Endodermal cell (in vitro differentiated cells): ENCODE measurements around the gene CSTB. TPM values are rescaled to one million over a fixed set of nuclear protein-coding genes. Genes with fewer than 3 reads are reported as not detected.

ENCODE experiments used
- DNase-seq: peaks from one replicate; pipeline ENCODE4 v3.0.0-alpha.2; 2017
- H3K27ac ChIP-seq: 2 replicates; pipeline ENCODE4 v1.5.1; 2013; ENCODE audit warnings: mild to moderate bottlenecking, low read depth, low read length, moderate library complexity
- H3K27me3 ChIP-seq: 2 replicates; pipeline ENCODE4 v1.6.1; 2013; ENCODE audit warnings: mild to moderate bottlenecking, low read length, moderate library complexity; ENCODE audit not compliant: insufficient read depth, control insufficient read depth, poor library complexity, severe bottlenecking
- H3K36me3 ChIP-seq: 2 replicates; pipeline ENCODE4 v1.7.0; 2013; ENCODE audit warnings: mild to moderate bottlenecking, low read length, moderate library complexity; ENCODE audit not compliant: control insufficient read depth, insufficient read depth
- H3K4me1 ChIP-seq: one replicate; pipeline ENCODE4 v1.7.0; 2013; ENCODE audit warnings: low read length; ENCODE audit not compliant: control insufficient read depth, insufficient read depth
- H3K4me3 ChIP-seq: 2 replicates; pipeline ENCODE4 v1.5.1; 2013; ENCODE audit warnings: mild to moderate bottlenecking, low read length, moderate library complexity
- H3K9ac ChIP-seq: 2 replicates; pipeline ENCODE4 v1.6.1; 2013; ENCODE audit warnings: mild to moderate bottlenecking, low read length, moderate library complexity; ENCODE audit not compliant: poor library complexity, severe bottlenecking; ENCODE audit errors: extremely low read depth
- H3K9me3 ChIP-seq: 2 replicates; pipeline ENCODE4 v1.6.1; 2013; ENCODE audit warnings: mild to moderate bottlenecking, low read length, moderate library complexity; ENCODE audit not compliant: control insufficient read depth
- H3K27ac Mint-ChIP-seq: 2 replicates; pipeline ENCODE4 v1.8.0; 2020; ENCODE audit warnings: mixed read lengths
- H3K27me3 Mint-ChIP-seq: 2 replicates; pipeline ENCODE4 v1.8.0; 2021; ENCODE audit warnings: mild to moderate bottlenecking, mixed read lengths; ENCODE audit not compliant: insufficient read depth
- H3K36me3 Mint-ChIP-seq: 2 replicates; pipeline ENCODE4 v1.8.0; 2020; ENCODE audit warnings: low read depth, mixed read lengths
- H3K4me1 Mint-ChIP-seq: 2 replicates; pipeline ENCODE4 v1.8.0; 2020; ENCODE audit warnings: mixed read lengths
- H3K4me3 Mint-ChIP-seq: 2 replicates; pipeline ENCODE4 v1.8.0; 2020; ENCODE audit warnings: mild to moderate bottlenecking, moderate library complexity, mixed read lengths
- H3K9me3 Mint-ChIP-seq: 2 replicates; pipeline ENCODE4 v1.8.0; 2020; ENCODE audit warnings: mild to moderate bottlenecking, mixed read lengths
- WGBS, 2 experiments: methylation state at CpG; one replicate each; pipeline versions ENCODE4 v1.1.5 to v1.1.7; 2013; ENCODE audit warnings: missing lambda C conversion rate in 2 of 2, mixed read lengths in 1 of 2; ENCODE audit not compliant: insufficient coverage in 1 of 2, insufficient read length in 1 of 2; 5-methylcytosine and 5-hydroxymethylcytosine counted together
- total RNA-seq, 2 donors: library from RNA; stranded (reverse); fragmentation: NEBNext Ultra II Directional in 1 of 2; extraction: Animal tissue kit (Norgen Biotek cat#: 25700) in 1 of 2; gene quantifications; 2 replicates in 1 of 2; 3 replicates in 1 of 2; pipeline ENCODE4 v1.2.1, GENCODE V29; 2021
- TF ChIP-seq, protein P1 (sequence below): fragments of 200-600 bp; sonication (generic); conservative IDR thresholded peaks from 2 replicates; pipeline ENCODE4 v1.5.0; 2021; ENCODE audit warnings: antibody characterized with exemption, mild to moderate bottlenecking

Gene CSTB
- total RNA-seq, 2 donors from 2014 or later: 50.0 to 54.5 TPM

DNA sequence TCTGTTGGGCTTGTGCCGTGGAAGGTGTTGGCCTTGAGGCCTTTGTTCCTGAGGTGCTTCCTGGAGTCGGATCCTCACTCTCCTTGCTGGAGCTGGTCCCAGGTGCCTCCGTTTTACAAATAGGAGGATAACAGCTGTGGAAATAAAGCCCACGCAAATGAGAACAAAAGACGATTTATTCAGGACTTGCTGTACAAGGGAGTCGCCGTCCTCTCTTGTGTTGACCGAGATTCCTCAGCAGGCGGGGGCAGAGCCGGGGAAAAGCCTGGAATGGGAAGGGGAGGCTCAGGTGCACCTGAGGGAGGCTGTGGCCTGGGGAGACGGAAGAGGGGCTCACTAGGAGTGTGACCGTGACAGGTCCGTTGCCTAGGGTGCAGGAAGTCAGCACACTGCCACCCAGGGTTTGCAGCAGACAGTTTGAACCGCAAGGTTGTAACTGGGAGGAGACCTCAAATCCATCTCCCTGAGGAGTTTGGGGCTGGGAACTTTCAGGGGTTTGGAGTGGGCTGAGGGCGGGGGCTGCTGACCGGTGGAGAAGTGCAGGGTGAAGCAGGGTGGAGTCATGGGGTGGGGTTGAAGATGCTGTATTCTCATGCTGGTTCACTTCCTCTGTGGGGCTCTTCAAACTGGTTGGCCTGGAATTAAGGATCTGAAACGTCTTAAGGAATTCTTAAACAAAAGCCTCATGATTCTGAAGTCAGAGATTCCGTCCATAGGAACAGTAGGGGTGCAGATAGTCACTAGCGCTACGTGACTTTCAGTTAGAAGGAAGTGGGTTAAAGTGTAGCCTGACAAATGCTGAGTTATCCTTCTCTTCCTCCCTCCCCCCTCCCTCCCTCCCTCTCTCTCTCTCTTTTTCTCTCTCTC is 2.6 kb upstream of the CSTB start:
- no peak overlapping the region for H3K27ac ChIP-seq
- peak overlapping the region; percentile 22 for H3K27ac Mint-ChIP-seq
- WGBS, 2 experiments: 69 to 70% methylated on average over 16 to 20 of the region's 20 CpGs

GRCh38 chr21:43777953-43778352 is 1.8 kb upstream of the CSTB start:
- Histone ChIP-seq H3K36me3 (peaks cover 13% of the 10 kb centered on the region), H3K4me1 (no peaks in the 10 kb centered on the region), H3K4me3 (no peak overlapping the region), H3K27ac (no peak overlapping the region), H3K9me3 (no peaks in the 10 kb centered on the region), H3K27me3 (no peaks in the 10 kb centered on the region), H3K9ac (no peak overlapping the region)
- Mint-ChIP-seq H3K9me3 (no peaks in the 10 kb centered on the region), H3K36me3 (peaks cover 21% of the 10 kb centered on the region), H3K27ac (no peak overlapping the region), H3K27me3 (no peaks in the 10 kb centered on the region), H3K4me3 (no peak overlapping the region), H3K4me1 (peaks cover 18% of the 10 kb centered on the region)
- TF ChIP-seq, protein P1, sequence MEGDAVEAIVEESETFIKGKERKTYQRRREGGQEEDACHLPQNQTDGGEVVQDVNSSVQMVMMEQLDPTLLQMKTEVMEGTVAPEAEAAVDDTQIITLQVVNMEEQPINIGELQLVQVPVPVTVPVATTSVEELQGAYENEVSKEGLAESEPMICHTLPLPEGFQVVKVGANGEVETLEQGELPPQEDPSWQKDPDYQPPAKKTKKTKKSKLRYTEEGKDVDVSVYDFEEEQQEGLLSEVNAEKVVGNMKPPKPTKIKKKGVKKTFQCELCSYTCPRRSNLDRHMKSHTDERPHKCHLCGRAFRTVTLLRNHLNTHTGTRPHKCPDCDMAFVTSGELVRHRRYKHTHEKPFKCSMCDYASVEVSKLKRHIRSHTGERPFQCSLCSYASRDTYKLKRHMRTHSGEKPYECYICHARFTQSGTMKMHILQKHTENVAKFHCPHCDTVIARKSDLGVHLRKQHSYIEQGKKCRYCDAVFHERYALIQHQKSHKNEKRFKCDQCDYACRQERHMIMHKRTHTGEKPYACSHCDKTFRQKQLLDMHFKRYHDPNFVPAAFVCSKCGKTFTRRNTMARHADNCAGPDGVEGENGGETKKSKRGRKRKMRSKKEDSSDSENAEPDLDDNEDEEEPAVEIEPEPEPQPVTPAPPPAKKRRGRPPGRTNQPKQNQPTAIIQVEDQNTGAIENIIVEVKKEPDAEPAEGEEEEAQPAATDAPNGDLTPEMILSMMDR: no peak
- no peak for DNase-seq
- 95 to 100% methylated on average over 3 to 5 of the region's 5 CpGs for WGBS, 2 experiments

More for the DNA sequence above, 2.6 kb upstream of the CSTB start:
- H3K9ac ChIP-seq: no peak overlapping the region
- TF ChIP-seq, protein P1: no peak
- H3K36me3 Mint-ChIP-seq: peaks cover 14% of the 10 kb centered on the region
- H3K27me3 Mint-ChIP-seq: no peaks in the 10 kb centered on the region
- no peaks in the 10 kb centered on the region for H3K4me1 ChIP-seq
- peaks cover 5% of the 10 kb centered on the region for H3K36me3 ChIP-seq
- DNase-seq: no peak
- peaks cover 14% of the 10 kb centered on the region for H3K4me1 Mint-ChIP-seq
- H3K9me3 Mint-ChIP-seq: no peaks in the 10 kb centered on the region
- no peaks in the 10 kb centered on the region for H3K9me3 ChIP-seq
- no peaks in the 10 kb centered on the region for H3K27me3 ChIP-seq
- H3K4me3 ChIP-seq: no peak overlapping the region
- H3K4me3 Mint-ChIP-seq: no peak overlapping the region

- Mint-ChIP-seq H3K9me3 (no peaks in the 10 kb centered on the region), H3K36me3 (peaks cover 22% of the 10 kb centered on the region), H3K4me1 (peaks cover 35% of the 10 kb centered on the region), H3K27me3 (no peaks in the 10 kb centered on the region), H3K4me3 (peak overlapping the region; percentile 87), H3K27ac (peak overlapping the region; percentile 74)
- Histone ChIP-seq H3K9ac (peak overlapping the region; percentile 72), H3K27me3 (no peaks in the 10 kb centered on the region), H3K36me3 (peaks cover 18% of the 10 kb centered on the region), H3K27ac (no peak overlapping the region), H3K4me3 (peak overlapping the region; percentile 91), H3K9me3 (no peaks in the 10 kb centered on the region), H3K4me1 (no peaks in the 10 kb centered on the region)
- DNase-seq: no peak
- TF ChIP-seq, protein P1: no peak
- WGBS, 2 experiments: 85 to 87% methylated on average over 12 of the region's 12 CpGs
These were observed 918 bp downstream of the CSTB start for GRCh38 chr21:43775190-43775589.
